HG02763 (cell line): ENCODE results near the gene SH3TC1.

ENCODE experiments used
- ATAC-seq: cut with Tn5 transposase; IDR thresholded peaks from one replicate; pipeline ENCODE4 v1.9.1; 2021; ENCODE audit warnings: mild to moderate bottlenecking, moderate library complexity; ENCODE audit not compliant: unreplicated experiment

SH3TC1 gene

DNA sequence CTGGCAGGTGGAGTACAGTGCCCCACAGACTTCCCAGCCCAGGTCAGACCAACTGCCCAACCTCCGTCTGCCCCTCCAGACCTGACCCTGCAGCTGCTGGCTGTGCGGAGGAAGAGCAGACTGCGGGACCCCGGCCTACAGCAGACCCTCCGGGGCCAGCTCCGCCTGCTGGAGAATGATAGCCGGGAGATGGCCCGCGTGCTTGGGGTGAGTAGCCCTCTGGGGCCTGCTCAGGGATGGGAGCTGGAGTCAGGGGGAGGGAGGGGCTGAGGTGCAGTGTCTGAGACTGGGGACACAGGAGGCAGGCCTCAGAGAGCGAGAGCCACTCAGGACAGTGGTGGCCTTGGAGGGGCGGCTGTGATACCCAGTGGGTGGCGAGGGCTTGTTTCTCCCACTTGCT lies 13.5 kb downstream of the SH3TC1 start:
- ATAC-seq, result no peak

DNA sequence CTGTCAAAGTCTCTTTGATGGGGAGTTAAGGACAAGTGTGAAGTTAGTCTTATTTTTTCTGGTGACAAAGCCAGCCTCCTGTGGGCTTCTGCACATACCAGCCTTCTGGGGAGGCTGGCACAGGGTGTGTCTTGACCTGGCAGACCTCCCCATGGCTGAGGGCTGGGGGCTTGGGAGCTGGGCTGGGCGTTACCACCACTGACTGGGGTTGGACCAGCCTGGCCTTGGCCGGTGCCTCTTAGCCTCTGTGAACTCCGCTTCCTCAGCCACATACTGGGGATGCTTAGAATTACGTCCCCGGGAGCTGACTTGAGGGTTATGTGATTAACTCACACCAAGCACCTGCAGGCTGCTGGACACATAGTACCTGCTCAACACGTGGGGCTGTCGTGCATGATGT lies 14.0 kb downstream of the SH3TC1 start:
- ATAC-seq, result no peak

DNA sequence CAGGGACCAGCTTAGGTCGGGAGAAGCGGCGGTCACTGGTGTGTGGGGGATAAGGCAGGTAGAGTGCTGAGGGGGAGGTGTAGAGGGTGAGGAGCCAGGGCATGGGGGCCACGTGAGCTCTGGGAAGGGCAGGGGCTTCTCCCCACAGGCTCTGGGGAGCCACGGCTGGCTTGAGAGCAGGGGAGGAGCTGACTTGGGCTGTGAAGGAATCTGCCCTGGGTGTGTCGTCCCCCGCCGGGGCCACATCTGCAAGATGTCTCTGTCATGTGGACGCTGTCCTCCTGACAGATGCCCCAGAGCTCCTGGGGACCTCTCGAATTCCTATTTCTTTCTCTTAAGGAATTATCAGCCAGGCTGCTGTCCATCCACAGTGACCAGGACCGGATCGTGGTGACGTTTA lies 15.0 kb downstream of the SH3TC1 start:
- no peak for ATAC-seq

DNA sequence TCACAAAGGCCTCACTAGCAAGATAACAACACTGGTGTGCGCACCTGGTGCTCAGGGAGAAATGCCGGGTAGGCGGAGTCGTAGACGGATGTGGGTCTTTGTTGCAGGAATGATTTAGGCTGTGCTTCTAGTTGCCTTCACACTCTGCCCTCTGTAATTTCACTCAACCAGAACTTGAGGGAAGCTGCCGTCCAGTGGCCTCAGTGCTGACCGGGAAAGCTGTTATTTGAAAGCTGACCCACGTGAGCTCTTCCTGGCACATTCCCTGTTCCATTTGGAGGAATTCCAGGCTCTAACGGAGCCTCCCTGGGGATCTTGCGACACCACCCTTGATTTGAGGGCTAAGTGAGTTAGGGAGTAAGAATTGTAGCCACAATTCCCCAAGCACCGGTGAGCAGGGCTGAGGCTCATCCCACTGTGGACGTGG lies 15.9 kb downstream of the SH3TC1 start:
- ATAC-seq, result no peak

DNA sequence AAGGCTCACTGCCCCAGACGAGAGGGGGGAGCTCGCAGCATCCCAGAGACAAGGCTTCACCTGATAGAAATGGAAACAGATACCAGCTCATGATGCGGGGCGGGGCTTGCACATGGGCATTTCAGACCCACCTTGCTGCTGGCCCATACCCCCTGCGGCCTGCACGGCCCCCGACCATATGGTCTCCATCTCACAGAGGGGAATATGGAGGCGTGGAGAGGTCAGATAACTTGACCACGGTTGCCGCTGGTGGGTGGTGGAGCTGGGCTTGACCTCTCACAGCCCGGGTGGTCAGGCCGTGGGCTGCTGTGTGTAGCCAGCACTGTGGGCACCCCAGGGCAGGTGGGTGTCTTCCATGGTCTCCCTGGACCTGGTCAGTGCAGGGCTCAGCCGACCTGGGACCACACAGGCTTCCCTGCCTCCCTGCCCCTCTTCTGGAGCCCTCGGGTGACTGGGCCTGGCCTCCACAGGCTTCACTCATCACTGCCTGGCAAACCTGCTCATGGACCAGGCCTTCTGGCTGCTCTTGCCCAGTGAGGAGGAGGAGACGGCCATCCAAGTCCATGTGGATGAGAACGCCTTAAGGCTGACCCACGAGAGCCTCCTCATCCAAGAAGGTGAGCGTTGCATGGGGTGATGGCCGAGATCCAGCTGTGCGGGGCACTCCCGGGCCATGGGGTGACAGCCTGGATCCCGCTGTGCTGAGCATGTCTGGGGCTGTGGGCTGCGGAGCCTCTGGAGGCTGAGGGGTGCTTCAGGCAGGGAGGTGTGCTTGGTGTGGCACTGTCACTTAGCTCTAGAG lies 16.8 kb downstream of the SH3TC1 start:
- no peak for ATAC-seq

DNA sequence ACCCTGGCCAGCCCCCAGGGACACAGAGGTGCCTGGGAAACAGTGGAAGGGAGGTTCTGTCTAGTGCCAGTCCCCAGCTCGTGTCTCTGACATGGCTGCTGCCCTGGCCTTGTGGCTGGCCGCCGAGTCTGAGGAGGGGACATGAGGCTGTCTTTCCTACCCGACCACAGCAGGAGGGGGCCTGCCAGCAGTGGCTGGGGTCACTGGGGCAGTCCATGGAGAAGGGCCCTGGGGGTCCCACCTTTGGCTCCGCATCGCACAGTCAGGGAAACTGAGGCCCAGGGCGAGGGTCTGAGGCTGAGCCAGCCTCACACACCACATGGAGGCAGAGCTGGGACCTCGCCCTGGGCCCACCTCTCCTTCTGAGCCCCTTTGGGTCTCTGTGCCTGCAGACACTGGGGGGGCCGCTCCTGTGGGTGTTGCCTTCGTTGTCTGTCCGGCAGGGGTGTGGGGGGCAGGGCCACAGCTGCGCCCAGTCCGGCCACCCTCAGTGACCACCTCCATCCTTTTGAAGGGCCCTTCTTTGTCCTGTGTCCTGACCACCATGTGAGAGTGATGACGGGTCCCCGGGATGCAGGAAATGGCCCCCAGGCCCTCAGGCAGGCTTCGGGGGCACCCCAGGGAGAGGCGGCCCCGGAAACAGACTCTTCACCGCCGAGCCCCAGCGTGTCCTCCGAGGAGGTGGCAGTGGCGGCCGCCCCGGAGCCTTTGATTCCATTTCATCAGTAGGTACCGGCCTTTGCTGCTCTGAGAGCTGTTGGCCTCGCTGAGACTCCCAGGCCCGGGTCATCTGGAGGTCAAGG lies 17.6 kb downstream of the SH3TC1 start:
- no peak for ATAC-seq

DNA sequence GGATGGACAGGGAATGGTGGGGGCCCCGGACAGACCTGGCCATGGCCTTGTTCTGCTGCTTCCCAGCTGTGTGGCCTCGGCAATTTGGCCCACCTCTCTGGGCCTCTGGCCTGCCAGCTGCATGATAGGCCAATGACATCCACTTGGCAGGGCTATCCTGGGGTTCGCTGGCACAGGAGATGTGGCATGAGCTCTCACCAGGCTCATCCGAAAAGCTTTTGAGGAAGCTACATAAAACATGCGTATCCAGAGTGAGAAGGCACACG lies 18.1 kb downstream of the SH3TC1 start:
- no peak for ATAC-seq

DNA sequence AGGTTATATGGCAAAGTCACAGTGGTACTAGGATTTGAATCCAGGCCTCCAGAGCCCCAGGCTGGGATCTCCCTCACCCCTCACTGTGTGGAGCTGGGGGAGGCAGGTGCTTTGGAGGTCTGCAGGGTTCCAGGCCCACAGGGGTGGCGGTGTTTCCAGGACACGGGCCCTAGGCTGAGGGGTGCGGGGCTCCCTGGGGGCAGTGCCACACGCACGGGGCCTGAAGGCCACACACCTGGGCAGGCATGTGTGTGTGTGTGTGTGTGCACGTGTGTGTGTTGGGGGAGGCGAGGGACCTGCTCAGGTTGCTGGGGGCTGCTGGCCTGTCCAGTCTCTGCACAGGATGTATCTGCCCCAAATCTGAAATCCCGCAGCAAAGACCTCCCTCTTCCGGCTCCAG lies 18.8 kb downstream of the SH3TC1 start:
- no peak for ATAC-seq

DNA sequence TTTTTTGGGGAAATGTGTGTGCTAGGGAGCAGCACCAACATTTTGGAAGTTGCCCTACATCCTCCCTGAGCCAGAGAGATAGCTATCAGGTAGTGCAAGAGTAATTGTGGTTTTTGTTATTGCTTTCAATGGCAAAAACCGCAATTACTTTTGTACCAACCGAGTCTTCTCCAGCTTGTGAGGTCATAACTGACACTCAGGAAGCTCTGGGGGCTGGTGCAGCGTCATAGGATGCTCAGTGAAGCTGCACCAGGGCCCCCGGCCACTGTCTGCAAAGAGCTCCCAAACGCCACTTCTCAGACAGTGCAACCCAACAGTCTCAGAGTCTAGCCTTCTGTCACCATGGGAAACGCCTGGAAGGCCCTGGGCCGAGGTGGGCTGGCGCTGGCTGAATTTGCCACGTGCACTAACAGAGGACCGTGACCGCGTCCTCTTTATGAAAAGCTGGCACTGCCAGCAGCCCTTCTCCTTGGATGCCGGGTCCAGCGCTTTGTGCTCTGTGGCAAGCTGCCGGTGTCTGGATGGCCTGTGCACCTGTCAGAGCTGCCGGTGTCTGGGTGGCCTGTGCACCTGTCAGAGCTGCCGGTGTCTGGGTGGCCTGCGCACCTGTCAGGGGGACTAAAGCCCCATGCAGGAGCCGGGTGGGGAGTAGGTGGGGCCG lies 19.4 kb downstream of the SH3TC1 start:
- ATAC-seq, result no peak

DNA sequence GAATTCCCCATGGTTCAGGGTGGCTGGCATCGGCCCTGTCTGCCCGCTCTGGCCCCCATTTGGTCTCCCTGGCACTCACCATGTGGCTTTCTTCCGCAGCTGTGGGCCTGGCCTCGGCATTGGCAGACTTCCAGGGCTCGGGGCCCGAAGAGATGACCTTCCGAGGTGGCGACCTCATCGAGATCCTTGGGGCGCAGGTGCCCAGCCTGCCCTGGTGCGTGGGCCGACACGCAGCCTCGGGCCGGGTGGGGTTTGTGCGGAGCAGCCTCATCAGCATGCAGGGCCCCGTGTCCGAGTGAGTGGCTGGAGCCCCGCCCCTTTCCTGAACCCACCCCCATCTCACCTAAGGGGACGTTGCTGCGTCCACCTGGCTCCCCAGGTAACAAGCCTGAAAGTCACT lies 20.1 kb downstream of the SH3TC1 start:
- no peak for ATAC-seq

DNA sequence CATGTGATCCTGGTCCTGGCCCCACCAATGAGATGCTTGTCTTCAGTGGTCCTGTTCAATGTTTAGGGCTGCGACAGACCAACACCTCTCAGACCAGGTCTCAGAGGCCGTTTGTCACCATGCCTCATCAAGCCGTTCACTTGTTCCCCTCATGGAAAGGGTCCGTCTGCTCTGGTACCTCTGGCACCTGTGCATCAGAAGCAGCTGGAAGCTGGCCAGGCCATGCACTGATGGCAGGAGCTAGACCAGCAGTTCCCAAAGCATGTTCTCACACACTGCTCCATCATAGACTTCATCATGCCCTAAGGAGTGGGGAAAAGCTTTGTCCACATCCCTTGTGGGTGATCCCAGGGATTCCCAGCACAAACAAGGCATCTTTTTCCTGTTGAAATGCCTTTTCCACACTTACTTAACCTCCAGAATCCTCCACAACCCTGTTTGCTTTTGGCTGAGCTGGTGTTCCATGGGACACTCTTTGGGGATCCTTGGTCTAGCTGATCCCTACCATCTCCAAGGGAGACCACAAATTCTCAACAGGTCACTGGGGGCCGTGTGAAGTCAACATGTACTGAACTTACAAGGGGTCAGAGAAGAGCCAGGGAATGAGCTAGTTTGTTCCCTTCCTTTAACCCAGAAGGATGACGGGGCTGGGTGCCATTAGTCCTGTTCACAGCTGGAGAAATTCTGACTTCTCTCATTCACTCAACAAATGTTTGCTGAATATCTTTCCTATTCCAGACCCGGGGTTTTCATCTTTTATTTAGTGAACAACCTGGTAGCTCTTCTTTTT lies 21.8 kb downstream of the SH3TC1 start:
- ATAC-seq, result no peak

DNA sequence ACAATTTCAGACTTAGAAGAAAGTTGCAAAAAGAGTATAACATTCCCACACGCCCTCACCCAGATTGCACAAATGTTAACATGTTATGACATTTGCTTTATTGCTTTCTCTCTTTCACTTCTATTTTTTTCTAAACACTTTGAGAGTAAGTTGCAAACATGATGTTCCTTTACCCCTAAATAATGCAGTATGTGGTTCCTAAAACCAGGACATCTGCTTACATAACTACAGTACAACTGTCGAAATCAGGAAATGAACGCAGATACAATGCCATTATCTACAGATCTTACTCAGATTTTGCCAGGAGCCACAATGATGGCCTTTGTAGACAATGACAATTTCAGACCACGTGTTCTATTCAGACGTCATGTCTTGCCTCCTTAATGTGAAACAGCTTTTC lies 22.4 kb downstream of the SH3TC1 start:
- ATAC-seq, result no peak

DNA sequence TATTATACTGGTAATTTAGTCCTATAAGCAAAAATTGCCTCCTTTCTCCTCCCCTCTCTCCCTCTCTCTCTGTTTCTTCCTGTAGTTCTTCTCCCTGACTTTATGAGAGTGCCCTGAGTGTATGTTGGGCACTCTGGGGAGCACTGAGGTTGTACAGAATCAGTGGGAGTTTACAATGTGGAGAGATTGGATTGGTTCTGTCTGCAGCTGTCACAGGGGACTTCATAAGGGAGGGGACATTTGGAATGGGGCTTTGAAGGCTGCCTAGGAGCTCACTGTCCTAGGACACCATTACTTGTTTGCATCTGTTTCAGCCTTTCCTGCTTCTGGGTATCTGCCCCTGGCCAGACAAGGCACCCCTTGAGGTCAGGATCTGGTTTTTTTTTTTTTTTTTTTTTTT lies 22.9 kb downstream of the SH3TC1 start:
- ATAC-seq, result no peak

DNA sequence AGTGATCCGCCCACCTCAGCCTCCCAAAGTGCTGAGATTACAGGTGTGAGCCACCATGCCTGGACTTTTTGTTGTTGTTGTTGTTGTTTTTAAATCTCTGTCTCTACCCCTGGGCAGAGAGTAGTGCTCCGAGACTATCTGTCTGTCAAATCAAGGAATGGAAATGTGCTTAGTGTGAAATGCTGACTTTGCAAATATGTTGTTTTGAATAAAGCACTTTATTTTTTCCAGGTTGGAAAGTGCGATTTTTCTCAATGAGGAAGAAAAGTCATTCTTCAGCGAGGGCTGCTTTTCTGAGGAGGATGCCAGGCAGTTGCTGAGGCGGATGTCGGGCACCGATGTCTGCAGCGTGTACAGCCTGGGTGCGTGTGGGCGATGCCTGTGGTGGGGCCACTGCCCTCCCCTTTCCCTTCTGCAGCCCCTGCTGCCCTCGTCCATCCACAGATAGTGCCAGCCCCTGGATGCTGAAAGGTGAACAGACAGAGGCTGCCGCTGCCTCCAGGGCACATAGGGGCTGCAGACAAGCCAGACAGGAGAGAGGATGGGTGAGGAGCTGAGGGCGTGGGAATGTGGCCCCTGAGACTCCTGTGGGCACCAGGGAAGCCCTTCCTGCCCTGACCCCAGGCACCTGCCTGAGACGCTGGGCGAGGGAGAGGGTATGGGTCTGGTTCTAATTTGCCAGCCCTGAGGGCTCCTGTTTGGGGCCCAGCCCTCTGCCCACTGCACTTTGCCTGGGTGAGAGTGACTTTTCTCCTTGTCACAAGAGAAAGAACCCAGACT lies 23.7 kb downstream of the SH3TC1 start:
- no peak for ATAC-seq

DNA sequence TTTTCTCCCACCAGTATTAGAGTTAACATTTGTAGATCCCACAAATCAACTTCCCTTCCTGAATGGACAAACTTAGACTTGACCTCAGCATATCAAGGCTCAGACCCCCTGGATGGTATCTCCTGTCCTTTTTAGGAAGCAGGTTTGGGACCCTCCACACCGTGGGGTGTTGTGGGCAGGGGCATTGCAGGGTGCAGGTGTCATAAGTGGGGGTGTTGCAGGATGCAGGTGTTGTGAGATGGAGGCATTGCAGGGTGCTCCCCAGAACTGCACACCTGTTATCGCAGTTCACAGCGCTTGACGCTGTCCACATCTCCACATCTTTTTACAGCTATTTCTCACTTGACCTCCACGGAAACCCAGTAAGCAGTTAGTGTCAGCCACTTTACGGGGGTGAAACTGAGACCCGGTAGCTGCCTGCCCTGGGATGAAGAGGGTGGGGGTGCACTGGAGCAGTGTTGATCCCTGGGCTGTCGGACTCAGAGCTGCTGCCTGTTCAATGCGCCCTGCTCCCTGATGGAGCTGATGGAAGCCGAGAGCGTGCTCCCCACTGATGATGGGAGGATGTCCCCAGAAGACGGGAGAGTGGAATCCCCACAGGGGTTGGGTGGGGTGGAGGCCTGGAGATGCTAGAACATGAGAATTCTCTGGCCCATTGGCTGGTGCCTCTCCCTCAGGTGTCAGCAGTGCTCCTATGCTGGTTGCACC lies 25.3 kb downstream of the SH3TC1 start:
- ATAC-seq, result no peak

DNA sequence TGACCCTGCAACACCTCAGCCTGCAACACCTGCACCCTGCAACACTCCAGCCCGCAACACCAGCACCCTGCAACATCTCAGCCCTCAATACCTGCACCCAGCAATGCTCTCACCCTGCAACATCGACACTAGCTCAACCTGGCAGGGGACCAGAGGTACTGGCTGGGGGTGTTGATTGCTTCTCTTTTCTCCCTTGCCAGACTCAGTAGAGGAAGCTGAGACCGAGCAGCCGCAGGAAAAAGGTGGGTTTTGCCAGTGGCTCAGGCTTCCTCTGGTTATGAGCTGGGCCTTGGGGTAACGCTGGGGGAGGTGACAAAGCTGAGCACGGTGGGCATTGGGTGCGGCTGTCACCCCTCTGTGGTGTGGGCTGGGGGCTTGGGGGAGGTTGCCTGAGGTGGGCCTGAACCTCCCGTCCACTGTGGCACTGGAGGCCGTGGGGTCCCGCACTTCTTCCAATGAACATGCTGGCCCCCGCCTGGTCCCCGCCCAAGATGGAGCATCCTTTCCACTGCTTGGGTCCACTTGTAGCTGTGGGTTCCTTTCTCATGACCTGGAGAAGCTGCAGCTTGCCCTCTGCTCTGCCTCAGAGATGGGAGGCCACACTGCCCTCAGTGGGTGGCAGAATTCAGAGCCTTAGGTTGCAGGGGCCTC lies 26.0 kb downstream of the SH3TC1 start:
- ATAC-seq, result no peak

DNA sequence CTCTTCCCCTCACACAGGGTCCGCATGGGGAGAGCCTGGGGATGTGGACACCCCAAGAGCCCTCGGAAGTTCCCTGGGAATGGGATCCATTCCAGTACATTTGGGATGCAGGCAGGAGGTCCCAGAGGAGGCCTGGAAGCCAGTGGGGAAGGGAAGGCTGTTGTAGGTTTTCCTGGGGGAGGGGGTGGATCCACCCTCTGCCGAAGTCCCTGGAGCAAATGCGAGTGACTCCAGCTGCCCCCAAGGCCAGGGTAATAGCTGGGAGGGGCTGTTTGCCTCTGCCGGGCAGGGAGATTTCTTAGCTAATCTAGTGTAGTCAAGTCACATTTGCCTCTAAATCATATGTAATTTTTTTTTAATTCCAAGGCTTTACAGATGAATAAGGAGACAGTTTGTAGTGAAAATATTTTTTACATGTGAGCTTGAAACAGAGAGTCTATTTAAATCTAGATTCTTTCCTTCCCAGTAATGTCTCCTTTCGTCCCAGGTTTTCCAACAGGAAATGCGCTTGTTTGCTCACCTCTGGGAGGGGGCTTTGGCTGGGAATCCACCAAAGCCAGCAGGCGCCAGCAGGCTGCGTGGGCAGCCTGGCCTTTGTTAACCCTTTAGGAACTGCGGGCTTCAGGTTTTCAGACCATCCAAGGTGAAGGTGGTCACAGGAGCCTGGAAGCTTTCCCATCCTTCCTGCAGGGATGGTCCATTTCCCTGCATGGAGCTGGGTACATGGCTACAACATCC lies 26.8 kb downstream of the SH3TC1 start:
- no peak for ATAC-seq

DNA sequence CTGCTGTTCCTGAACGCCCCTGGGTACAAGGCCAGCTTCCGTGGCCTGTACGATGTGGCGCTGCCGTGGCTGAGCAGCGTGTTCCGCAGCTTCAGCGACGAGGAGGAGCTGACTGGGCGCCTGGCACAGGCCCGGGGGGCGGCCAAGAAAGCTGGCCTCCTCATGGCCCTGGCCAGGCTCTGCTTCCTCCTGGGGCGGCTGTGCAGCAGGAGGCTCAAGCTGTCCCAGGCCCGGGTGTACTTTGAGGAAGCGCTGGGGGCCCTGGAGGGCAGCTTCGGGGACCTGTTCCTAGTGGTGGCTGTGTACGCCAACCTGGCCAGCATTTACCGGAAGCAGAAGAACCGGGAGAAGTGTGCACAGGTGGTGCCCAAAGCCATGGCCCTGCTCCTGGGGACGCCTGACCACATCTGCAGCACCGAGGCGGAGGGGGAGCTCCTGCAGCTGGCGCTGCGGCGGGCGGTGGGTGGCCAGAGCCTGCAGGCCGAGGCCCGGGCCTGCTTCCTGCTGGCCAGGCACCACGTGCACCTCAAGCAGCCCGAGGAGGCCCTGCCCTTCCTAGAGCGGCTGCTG lies 28.2 kb downstream of the SH3TC1 start:
- ATAC-seq, result no peak
